ENCODE results near the gene SLC25A20. TPM values are rescaled to one million over a fixed set of nuclear protein-coding genes. Genes with fewer than 3 reads are reported as not detected.

SLC25A20 gene
- total RNA-seq, 3 donors from 2014 or later, result 13.9 to 19.0 (median 17.5) TPM

- Mint-ChIP-seq H3K36me3 (ENCODE audit: insufficient read depth) (peaks cover 12% of the 10 kb centered on the region), H3K27me3 (ENCODE audit: low read depth) (no peaks in the 10 kb centered on the region), H3K4me1 (ENCODE audit: low read depth) (no peaks in the 10 kb centered on the region), H3K4me3 (no peak overlapping the region), H3K9me3 (no peaks in the 10 kb centered on the region)
- ATAC-seq, result no peak
- DNase-seq, result no peak
Observed at GRCh38 chr3:48879994-48880377, 18.7 kb downstream of the SLC25A20 start.

GRCh38 chr3:48879307-48879993, 19.2 kb downstream of the SLC25A20 start:
- H3K4me1 Mint-ChIP-seq (ENCODE audit: low read depth), result no peaks in the 10 kb centered on the region
- no peaks in the 10 kb centered on the region for H3K9me3 Mint-ChIP-seq
- H3K4me3 Mint-ChIP-seq, result no peak overlapping the region
- DNase-seq (no peak), ATAC-seq (no peak)
- H3K36me3 Mint-ChIP-seq (ENCODE audit: insufficient read depth), result peaks cover 8% of the 10 kb centered on the region
- no peaks in the 10 kb centered on the region for H3K27me3 Mint-ChIP-seq (ENCODE audit: low read depth)

- H3K4me3 Mint-ChIP-seq, result no peak overlapping the region
- H3K9me3 Mint-ChIP-seq, result no peaks in the 10 kb centered on the region
- H3K36me3 Mint-ChIP-seq (ENCODE audit: insufficient read depth), result peaks cover 4% of the 10 kb centered on the region
- no peaks in the 10 kb centered on the region for H3K4me1 Mint-ChIP-seq (ENCODE audit: low read depth)
- DNase-seq (no peak), ATAC-seq (no peak)
- no peaks in the 10 kb centered on the region for H3K27me3 Mint-ChIP-seq (ENCODE audit: low read depth)
Observed at GRCh38 chr3:48877671-48878070, 21.0 kb downstream of the SLC25A20 start.

DNA sequence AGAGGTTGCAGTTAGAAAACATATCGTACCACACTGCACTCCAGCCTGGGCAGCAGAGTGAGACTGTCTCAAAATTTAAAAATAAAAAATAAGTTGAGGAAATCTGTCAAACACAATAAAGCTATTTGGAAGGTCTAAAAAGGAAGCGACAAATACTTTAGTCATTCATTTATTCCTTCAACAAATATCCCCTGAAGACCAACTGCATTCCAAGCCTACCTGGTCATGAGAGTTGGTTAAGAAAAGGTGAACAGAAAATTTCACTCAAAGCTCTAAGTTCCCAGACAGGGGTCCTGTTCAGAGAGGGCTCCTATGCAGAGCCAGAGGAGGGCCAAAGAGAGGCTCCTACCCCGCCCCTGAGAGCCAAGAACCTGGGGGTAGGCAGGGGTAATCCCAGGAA, 35.6 kb downstream of the SLC25A20 start:
- DNase-seq (no peak), ATAC-seq (no peak)
- Mint-ChIP-seq H3K36me3 (ENCODE audit: insufficient read depth) (peaks cover 23% of the 10 kb centered on the region), H3K4me1 (ENCODE audit: low read depth) (no peaks in the 10 kb centered on the region), H3K4me3 (no peak overlapping the region), H3K9me3 (no peaks in the 10 kb centered on the region), H3K27me3 (ENCODE audit: low read depth) (no peaks in the 10 kb centered on the region)

GRCh38 chr3:48859206-48859605, 39.5 kb downstream of the SLC25A20 start:
- Mint-ChIP-seq H3K4me3 (no peak overlapping the region), H3K4me1 (ENCODE audit: low read depth) (no peaks in the 10 kb centered on the region), H3K27me3 (ENCODE audit: low read depth) (no peaks in the 10 kb centered on the region), H3K36me3 (ENCODE audit: insufficient read depth) (peaks cover 38% of the 10 kb centered on the region), H3K9me3 (no peaks in the 10 kb centered on the region)
- no peak for DNase-seq
- no peak for ATAC-seq

GRCh38 chr3:48858709-48859108, 40.0 kb downstream of the SLC25A20 start:
- ATAC-seq, result no peak
- DNase-seq, result no peak
- Mint-ChIP-seq H3K27me3 (ENCODE audit: low read depth) (no peaks in the 10 kb centered on the region), H3K9me3 (no peaks in the 10 kb centered on the region), H3K36me3 (ENCODE audit: insufficient read depth) (peaks cover 38% of the 10 kb centered on the region), H3K4me3 (no peak overlapping the region), H3K4me1 (ENCODE audit: low read depth) (no peaks in the 10 kb centered on the region)

- no peaks in the 10 kb centered on the region for H3K4me1 Mint-ChIP-seq (ENCODE audit: low read depth)
- H3K36me3 Mint-ChIP-seq (ENCODE audit: insufficient read depth), result peaks cover 35% of the 10 kb centered on the region
- no peak for DNase-seq
- ATAC-seq, result no peak
- no peaks in the 10 kb centered on the region for H3K9me3 Mint-ChIP-seq
- no peak overlapping the region for H3K4me3 Mint-ChIP-seq
- H3K27me3 Mint-ChIP-seq (ENCODE audit: low read depth), result no peaks in the 10 kb centered on the region
Observed at GRCh38 chr3:48857641-48858040, 41.0 kb downstream of the SLC25A20 start.

DNA sequence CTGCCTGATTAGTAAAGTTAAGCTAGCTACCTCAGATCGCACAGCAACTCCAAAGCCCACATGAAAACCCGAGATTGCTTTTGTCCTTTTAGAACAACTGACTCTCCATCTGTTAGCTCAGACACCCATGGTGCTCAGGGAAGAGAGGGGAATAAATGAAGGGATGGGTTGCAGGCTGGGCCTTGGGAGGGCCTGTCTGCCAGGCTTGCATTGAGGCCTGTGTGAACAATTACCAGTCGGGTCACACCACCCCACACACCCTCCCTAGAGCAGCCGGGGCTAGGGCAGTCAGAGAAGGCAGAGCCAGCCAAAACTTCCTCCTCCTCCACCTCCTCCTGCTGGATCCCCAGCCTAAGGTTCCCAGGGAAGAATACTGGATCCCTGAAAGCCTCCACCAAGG, 42.2 kb downstream of the SLC25A20 start:
- Mint-ChIP-seq H3K36me3 (ENCODE audit: insufficient read depth) (peaks cover 27% of the 10 kb centered on the region), H3K4me3 (no peak overlapping the region), H3K9me3 (no peaks in the 10 kb centered on the region), H3K27me3 (ENCODE audit: low read depth) (no peaks in the 10 kb centered on the region), H3K4me1 (ENCODE audit: low read depth) (no peaks in the 10 kb centered on the region)
- no peak for DNase-seq
- no peak for ATAC-seq

DNA sequence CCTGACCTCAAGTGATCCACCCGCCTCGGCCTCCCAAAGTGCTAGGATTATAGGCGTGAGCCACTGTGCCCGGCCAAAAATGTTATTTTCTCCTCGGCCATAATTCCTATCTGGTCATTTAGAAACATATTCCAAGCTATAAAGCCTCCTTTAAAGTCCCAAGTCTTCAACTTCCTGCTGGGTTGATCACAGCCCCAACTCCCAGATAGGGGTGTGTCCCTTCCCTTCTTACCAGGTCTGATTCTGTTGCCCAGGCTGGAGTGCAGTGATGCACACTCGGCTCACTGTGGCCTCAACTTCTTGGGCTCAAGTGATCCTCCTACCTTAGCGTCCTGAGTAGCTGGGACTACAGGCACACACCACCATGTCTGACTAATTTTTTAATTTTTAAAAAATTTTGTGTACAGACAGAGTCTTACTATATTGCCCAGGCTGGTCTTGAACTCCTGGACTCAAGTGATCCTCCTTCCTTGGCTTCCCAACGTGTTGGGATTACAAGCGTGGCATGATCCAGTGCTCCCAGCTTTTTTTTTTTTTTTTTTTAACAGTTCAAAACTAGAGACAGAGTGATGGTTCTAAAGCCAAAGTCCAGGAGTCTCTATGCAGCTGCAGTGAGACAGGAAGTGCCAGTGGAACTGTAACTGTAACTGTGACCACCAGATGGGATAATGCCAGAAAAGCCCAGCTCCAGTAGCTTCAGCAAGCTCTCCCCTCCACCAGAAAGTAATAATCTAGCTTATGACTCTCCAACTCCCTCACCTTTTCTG, 42.8 kb downstream of the SLC25A20 start:
- no peak overlapping the region for H3K4me3 Mint-ChIP-seq
- H3K27me3 Mint-ChIP-seq (ENCODE audit: low read depth), result no peaks in the 10 kb centered on the region
- H3K9me3 Mint-ChIP-seq, result no peaks in the 10 kb centered on the region
- no peaks in the 10 kb centered on the region for H3K4me1 Mint-ChIP-seq (ENCODE audit: low read depth)
- ATAC-seq (no peak), DNase-seq (no peak)
- H3K36me3 Mint-ChIP-seq (ENCODE audit: insufficient read depth), result peaks cover 27% of the 10 kb centered on the region

DNA sequence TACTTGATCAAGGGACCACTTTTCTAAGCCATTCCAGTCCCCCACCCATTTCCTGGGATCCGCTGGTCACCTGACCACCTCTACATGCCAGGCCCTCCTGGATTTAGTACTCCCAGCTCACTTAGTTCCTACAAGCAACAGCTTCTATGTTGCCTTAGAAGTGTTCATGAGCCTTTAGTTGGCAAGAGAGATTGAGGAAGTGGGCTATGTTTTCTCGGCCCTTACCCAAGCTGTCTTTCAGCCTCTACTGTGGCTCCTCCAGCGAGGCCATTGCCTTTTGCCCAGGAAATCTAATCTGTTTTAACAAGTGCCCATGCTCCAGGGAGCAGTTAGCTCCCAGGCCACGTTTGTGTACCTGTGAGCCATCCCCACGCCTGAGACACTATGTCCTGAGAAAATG, 46.5 kb downstream of the SLC25A20 start:
- H3K27me3 Mint-ChIP-seq (ENCODE audit: low read depth), result no peaks in the 10 kb centered on the region
- DNase-seq (no peak), ATAC-seq (no peak)
- H3K36me3 Mint-ChIP-seq (ENCODE audit: insufficient read depth), result peaks cover 9% of the 10 kb centered on the region
- no peaks in the 10 kb centered on the region for H3K9me3 Mint-ChIP-seq
- no peak overlapping the region for H3K4me3 Mint-ChIP-seq
- H3K4me1 Mint-ChIP-seq (ENCODE audit: low read depth), result peaks cover 6% of the 10 kb centered on the region

DNA sequence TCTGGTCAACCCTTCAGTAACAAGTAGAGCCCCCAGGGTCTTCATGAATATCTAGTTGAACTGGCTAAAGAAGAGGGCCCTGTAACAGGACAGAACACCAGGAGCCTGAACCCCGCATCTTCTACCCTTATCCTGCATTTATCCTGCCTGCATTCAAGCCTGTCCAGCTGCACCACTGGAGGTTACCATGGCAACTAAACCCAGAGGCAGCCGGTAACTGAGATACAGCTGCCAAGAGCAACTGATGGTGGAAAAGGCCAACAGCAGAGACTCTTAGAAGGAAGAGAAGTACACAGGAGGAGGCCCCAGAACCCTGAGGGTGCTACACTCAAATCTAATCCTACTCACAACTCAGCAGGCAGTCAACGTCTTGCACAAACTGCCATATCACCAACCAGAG, 47.3 kb downstream of the SLC25A20 start:
- Mint-ChIP-seq H3K36me3 (ENCODE audit: insufficient read depth) (peaks cover 3% of the 10 kb centered on the region), H3K4me3 (no peak overlapping the region), H3K27me3 (ENCODE audit: low read depth) (no peaks in the 10 kb centered on the region), H3K9me3 (no peaks in the 10 kb centered on the region), H3K4me1 (ENCODE audit: low read depth) (peaks cover 10% of the 10 kb centered on the region)
- no peak for DNase-seq
- ATAC-seq, result no peak

GRCh38 chr3:48848816-48849515, 49.7 kb downstream of the SLC25A20 start:
- no peaks in the 10 kb centered on the region for H3K9me3 Mint-ChIP-seq
- H3K27me3 Mint-ChIP-seq (ENCODE audit: low read depth), result no peaks in the 10 kb centered on the region
- DNase-seq (no peak), ATAC-seq (no peak)
- H3K4me3 Mint-ChIP-seq, result peak overlapping the region; percentile 13
- no peaks in the 10 kb centered on the region for H3K36me3 Mint-ChIP-seq (ENCODE audit: insufficient read depth)
- H3K4me1 Mint-ChIP-seq (ENCODE audit: low read depth), result peaks cover 26% of the 10 kb centered on the region

DNA sequence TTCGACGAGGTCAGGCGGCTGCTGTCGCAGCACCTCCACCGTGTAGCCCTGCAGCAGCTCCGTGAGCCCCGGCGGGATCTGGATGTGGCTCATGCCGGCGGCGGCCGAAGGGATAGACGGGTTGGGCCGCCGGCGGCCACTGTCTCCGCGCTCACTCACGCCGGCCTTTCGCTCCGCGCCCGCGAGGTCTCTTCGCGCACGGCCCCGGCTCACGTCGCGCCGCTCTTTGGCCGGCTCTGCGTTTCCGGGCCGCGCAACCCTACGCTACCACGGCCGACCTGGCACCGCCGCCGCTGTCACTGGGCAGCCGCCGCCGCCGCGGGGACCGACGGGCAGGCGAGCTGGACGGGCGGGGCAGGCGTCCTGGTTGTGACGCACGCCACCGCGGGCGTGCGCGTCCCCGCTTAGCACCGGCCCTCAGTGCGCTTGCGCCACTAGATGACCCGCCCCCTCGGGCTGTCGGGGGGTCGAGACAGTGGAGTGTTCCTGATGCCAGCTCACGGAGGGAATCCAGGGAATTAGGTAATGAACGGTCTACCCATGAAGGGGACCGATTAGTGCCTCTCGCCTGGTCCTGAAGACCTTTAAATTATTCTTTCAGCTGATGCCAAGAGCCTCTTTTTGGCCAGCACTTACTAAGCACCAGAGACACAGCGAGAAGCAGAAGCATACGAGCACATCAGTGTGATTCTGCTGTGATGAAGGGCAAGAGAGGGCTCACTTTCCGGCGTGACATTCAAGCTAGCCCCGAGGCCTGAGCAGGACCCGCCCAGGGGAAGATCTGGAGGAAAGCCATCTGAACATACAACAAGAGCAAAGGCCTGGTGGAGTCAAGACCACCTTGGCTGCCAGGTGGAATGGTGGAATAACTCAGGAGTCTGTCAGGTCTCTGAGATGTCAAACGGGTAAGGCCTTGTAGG, 50.9 kb downstream of the SLC25A20 start, which contains the start of gene PRKAR2A:
Gene PRKAR2A, minus strand, starts transcription at position 371 of the 920 bp plus-strand sequence. Its CDS starts 278 bp downstream, at position 93.
- Mint-ChIP-seq H3K4me3 (peak within 1 kb of the TSS; percentile 89), H3K27me3 (ENCODE audit: low read depth) (no peaks in the 10 kb centered on the region), H3K4me1 (ENCODE audit: low read depth) (peaks cover 28% of the 10 kb centered on the region), H3K9me3 (no peaks in the 10 kb centered on the region), H3K36me3 (ENCODE audit: insufficient read depth) (no peaks in the 10 kb centered on the region)
- DNase-seq, result peak; percentile 72
- ATAC-seq, result peak; percentile 91 to 93

GRCh38 chr3:48847053-48847503, 51.6 kb downstream of the SLC25A20 start:
- Mint-ChIP-seq H3K36me3 (ENCODE audit: insufficient read depth) (no peaks in the 10 kb centered on the region), H3K9me3 (no peaks in the 10 kb centered on the region), H3K4me3 (peak overlapping the region; percentile 89), H3K4me1 (ENCODE audit: low read depth) (peaks cover 30% of the 10 kb centered on the region), H3K27me3 (ENCODE audit: low read depth) (no peaks in the 10 kb centered on the region)
- ATAC-seq, result peak; percentile 54 to 55
- peak; percentile 33 for DNase-seq

Measured in activated T-cell treated with anti-CD3 and anti-CD28 coated beads, Interleukin-2, amount 50 U/mL, for 4 hours (primary cell).